Stimulated activated naive CD8-positive, alpha-beta T cell treated with anti-CD3 and anti-CD28 coated beads, Interleukin-15, amount 100 ng/mL, for 72 hours (primary cell): ENCODE data around the gene ATP11B.

Experiments
- ATAC-seq: fragments of 150-1000 bp; cut with Tn5 transposase; 2 replicates; pipeline ENCODE4 v1.10.0; 2021; ENCODE audit warnings: mild to moderate bottlenecking, moderate library complexity
- DNase-seq, 2 donors: peaks; one replicate each; pipeline ENCODE4 v3.0.0; 2021 to 2022
- H3K27ac Mint-ChIP-seq, 2 donors: one replicate each; pipeline ENCODE4 v1.8.0; 2022; ENCODE audit warnings: mild to moderate bottlenecking in 2 of 2, mixed read lengths in 2 of 2, moderate library complexity in 2 of 2
- H3K27me3 Mint-ChIP-seq: one replicate; pipeline ENCODE4 v1.8.0; 2022; ENCODE audit warnings: mixed read lengths
- H3K4me1 Mint-ChIP-seq: one replicate; pipeline ENCODE4 v1.8.0; 2022; ENCODE audit warnings: mild to moderate bottlenecking, mixed read lengths
- H3K4me3 Mint-ChIP-seq, 2 donors: one replicate each; pipeline ENCODE4 v1.8.0; 2022; ENCODE audit warnings: mild to moderate bottlenecking in 2 of 2, mixed read lengths in 2 of 2, moderate library complexity in 1 of 2
- H3K9me3 Mint-ChIP-seq, 2 donors: one replicate each; pipeline ENCODE4 v1.8.0; 2022; ENCODE audit warnings: mixed read lengths in 2 of 2

Gene ATP11B

GRCh38 chr3:182792901-182793662, at the start of gene ATP11B:
Gene ATP11B (plus strand): TSS chr3:182793504. CDS start chr3:182793760, 256 bp downstream.
- Mint-ChIP-seq H3K4me3 (peak within 1 kb of the TSS; percentile 95 to 96), H3K27ac (peak within 1 kb of the TSS; percentile 98), H3K27me3 (no peaks in the 10 kb centered on the region), H3K4me1 (peaks cover 23% of the 10 kb centered on the region), H3K9me3 (no peaks in the 10 kb centered on the region)
- ATAC-seq (peak; percentile 77), DNase-seq (peak; percentile 77 to 80)

DNA sequence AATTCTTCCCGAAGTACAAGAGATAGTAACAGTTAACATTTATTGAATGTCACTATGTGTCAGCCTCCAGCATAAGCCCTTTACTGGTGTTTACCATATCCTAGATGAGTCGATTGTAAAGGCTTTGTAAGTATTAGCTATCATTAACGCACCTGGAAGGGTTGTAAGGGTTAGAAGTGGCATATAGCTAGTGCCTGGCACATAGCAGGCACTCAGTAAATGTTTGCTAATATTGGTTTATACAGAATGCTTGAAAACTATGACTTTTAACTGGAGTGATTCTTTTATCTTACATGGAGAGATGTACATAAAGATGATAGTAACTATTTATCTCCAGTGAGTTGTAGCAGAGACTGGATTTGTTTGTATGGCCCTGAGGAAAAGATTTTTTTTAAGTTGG, 46.3 kb upstream of the ATP11B start:
- Mint-ChIP-seq H3K9me3 (no peaks in the 10 kb centered on the region), H3K27ac (peak overlapping the region in 1 of 2 donors; percentile 52), H3K4me3 (no peak overlapping the region), H3K27me3 (no peaks in the 10 kb centered on the region), H3K4me1 (no peaks in the 10 kb centered on the region)
- no peak for DNase-seq
- ATAC-seq: no peak

GRCh38 chr3:182755308-182755707, 38.0 kb upstream of the ATP11B start:
- peaks cover 7% of the 10 kb centered on the region for H3K27me3 Mint-ChIP-seq
- DNase-seq (no peak), ATAC-seq (no peak)

GRCh38 chr3:182755712-182756111, 37.6 kb upstream of the ATP11B start:
- peaks cover 7% of the 10 kb centered on the region for H3K27me3 Mint-ChIP-seq
- no peaks in the 10 kb centered on the region for H3K4me1 Mint-ChIP-seq
- H3K27ac Mint-ChIP-seq: no peak overlapping the region
- H3K9me3 Mint-ChIP-seq: no peaks in the 10 kb centered on the region
- ATAC-seq (no peak), DNase-seq (no peak)
- H3K4me3 Mint-ChIP-seq: no peak overlapping the region

More at GRCh38 chr3:182755308-182755707, 38.0 kb upstream of the ATP11B start:
- Mint-ChIP-seq H3K27ac (no peak overlapping the region), H3K4me1 (no peaks in the 10 kb centered on the region), H3K9me3 (no peaks in the 10 kb centered on the region), H3K4me3 (no peak overlapping the region)

- no peak overlapping the region for H3K27ac Mint-ChIP-seq
- ATAC-seq (no peak), DNase-seq (no peak)
- H3K27me3 Mint-ChIP-seq: peaks cover 11% of the 10 kb centered on the region
- H3K4me3 Mint-ChIP-seq: no peak overlapping the region
- H3K4me1 Mint-ChIP-seq: no peaks in the 10 kb centered on the region
- H3K9me3 Mint-ChIP-seq: no peaks in the 10 kb centered on the region
Observed at GRCh38 chr3:182760576-182761164, 32.6 kb upstream of the ATP11B start.

DNA sequence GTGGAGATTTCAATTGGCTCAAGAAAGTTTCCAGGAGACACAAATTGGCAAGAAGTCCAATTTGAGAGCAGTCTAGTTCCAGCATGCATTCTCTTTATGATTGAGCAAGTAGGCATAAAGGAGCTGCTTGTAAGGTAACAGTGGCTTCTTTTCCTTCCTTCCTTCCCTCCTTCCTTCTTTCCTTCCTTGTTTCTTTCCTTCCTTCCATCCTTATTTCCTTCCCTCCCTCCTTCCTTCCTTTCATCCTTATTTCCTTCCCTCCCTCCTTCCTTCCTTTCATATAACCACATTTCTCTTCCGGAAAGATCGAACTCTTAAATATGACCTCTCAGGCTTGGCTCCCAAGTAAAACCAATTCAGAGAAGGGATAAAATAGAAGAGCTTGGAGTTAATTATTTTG, 29.4 kb upstream of the ATP11B start:
- no peaks in the 10 kb centered on the region for H3K4me1 Mint-ChIP-seq
- ATAC-seq (no peak), DNase-seq (no peak)
- peaks cover 9% of the 10 kb centered on the region for H3K27me3 Mint-ChIP-seq
- H3K9me3 Mint-ChIP-seq: no peaks in the 10 kb centered on the region
- H3K27ac Mint-ChIP-seq: no peak overlapping the region
- no peak overlapping the region for H3K4me3 Mint-ChIP-seq

- Mint-ChIP-seq H3K4me1 (no peaks in the 10 kb centered on the region), H3K9me3 (no peaks in the 10 kb centered on the region), H3K4me3 (no peak overlapping the region), H3K27ac (no peak overlapping the region), H3K27me3 (peaks cover 9% of the 10 kb centered on the region)
- no peak for ATAC-seq
- DNase-seq: no peak
Observed at GRCh38 chr3:182765287-182765686, 28.0 kb upstream of the ATP11B start.

GRCh38 chr3:182766099-182766498, 27.2 kb upstream of the ATP11B start:
- Mint-ChIP-seq H3K27me3 (peaks cover 9% of the 10 kb centered on the region), H3K27ac (no peak overlapping the region), H3K4me3 (no peak overlapping the region), H3K4me1 (no peaks in the 10 kb centered on the region), H3K9me3 (no peaks in the 10 kb centered on the region)
- ATAC-seq (no peak), DNase-seq (no peak)

DNA sequence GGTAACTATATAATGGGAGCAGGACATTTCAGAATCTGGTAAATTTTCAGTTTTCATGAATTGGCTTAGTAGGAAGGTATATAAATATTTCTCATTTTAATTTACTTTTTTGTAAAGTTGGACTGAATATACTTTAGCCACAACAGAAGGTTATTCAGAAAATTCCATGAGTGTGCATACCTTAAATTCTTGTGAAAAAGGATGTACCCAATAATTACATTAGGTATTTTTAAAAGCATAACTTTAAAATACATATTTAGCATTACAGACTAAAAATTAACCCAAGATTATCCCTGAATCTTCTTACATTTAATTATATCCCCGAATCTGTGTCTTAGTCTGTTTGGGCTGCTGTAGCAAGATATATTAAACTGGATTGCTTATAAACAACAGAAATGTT, 24.9 kb upstream of the ATP11B start:
- ATAC-seq (no peak), DNase-seq (no peak)
- no peak overlapping the region for H3K27ac Mint-ChIP-seq
- no peak overlapping the region for H3K4me3 Mint-ChIP-seq
- H3K27me3 Mint-ChIP-seq: peaks cover 9% of the 10 kb centered on the region
- H3K9me3 Mint-ChIP-seq: no peaks in the 10 kb centered on the region
- no peaks in the 10 kb centered on the region for H3K4me1 Mint-ChIP-seq

DNA sequence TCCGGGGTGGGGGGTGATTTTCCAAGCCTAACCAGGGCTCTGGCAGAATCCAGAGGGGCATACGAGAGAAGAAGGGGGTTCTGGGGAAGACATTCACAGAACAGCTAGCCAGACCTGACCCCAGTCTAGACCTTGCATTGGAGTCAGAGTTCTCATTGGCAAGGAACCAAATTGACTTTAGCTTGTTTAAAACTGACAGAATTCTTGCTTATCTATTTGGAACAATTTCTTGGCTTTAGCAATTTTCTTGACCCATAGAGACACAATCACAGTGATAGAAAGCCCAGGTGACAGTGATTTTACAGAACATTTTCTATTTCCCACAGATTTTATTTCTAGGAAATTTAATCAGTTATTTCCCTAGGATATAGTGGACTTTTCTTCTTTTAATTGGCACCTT, 23.6 kb upstream of the ATP11B start:
- Mint-ChIP-seq H3K9me3 (peaks cover 0 to 2% of the 10 kb centered on the region in 2 donors), H3K4me3 (no peak overlapping the region), H3K27me3 (peaks cover 9% of the 10 kb centered on the region), H3K27ac (no peak overlapping the region), H3K4me1 (no peaks in the 10 kb centered on the region)
- no peak for ATAC-seq
- DNase-seq: no peak

GRCh38 chr3:182782149-182782548, 11.2 kb upstream of the ATP11B start:
- H3K27me3 Mint-ChIP-seq: peaks cover 15% of the 10 kb centered on the region
- no peak for DNase-seq
- H3K4me3 Mint-ChIP-seq: peak overlapping the region in 1 of 2 donors; percentile 47
- peaks cover 11% of the 10 kb centered on the region for H3K4me1 Mint-ChIP-seq
- H3K27ac Mint-ChIP-seq: peak overlapping the region; percentile 27 to 86
- ATAC-seq: no peak
- H3K9me3 Mint-ChIP-seq: peaks cover 0 to 11% of the 10 kb centered on the region in 2 donors

GRCh38 chr3:182783106-182783505, 10.2 kb upstream of the ATP11B start:
- Mint-ChIP-seq H3K4me1 (peaks cover 11% of the 10 kb centered on the region), H3K4me3 (no peak overlapping the region), H3K9me3 (peaks cover 0 to 1% of the 10 kb centered on the region in 2 donors), H3K27ac (no peak overlapping the region), H3K27me3 (peaks cover 15% of the 10 kb centered on the region)
- DNase-seq: no peak
- ATAC-seq: no peak

DNA sequence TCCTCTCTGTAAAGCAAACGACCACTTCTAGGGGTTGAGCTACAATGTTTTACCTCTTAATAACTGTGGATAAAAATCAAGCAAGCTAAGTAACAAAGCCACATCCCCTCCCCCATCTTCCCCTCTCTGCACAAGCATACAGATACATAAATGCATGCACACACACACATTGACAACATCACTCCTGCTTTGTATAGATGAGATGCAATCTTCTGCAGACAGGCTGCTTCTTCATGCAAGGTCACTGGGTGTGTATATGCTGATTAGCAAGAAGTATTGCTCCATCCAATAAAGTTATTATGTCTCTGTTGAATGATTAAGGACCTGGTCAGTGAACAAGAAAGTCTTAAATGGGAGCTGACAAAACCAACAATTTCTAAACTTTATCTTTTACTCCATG, 8.8 kb upstream of the ATP11B start:
- ATAC-seq (no peak), DNase-seq (no peak)
- no peaks in the 10 kb centered on the region for H3K9me3 Mint-ChIP-seq
- peaks cover 11% of the 10 kb centered on the region for H3K4me1 Mint-ChIP-seq
- no peak overlapping the region for H3K27ac Mint-ChIP-seq
- H3K4me3 Mint-ChIP-seq: no peak overlapping the region
- H3K27me3 Mint-ChIP-seq: peaks cover 15% of the 10 kb centered on the region

DNA sequence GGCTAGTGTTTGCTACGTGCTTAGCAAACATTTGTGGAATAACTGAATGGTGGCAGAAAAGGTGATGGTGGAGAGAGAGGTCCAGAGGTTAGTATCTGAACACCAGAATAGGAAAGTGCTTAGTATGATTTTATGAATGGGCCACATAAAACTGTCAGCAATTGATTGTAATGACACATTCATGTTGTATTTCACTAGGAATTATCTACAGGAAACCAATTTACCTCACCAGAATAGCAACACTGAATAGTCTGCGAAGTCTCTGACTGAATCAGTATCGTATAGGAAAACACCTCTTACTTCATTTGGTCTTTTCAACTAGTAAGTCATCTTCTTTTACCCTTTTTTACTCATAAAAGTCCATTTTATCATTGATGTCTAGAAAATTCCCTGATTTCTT, 8.2 kb upstream of the ATP11B start:
- Mint-ChIP-seq H3K9me3 (no peaks in the 10 kb centered on the region), H3K27me3 (peaks cover 15% of the 10 kb centered on the region), H3K27ac (no peak overlapping the region), H3K4me3 (no peak overlapping the region), H3K4me1 (peaks cover 11% of the 10 kb centered on the region)
- ATAC-seq (peak; percentile 52), DNase-seq (no peak)

GRCh38 chr3:182785756-182786155, 7.5 kb upstream of the ATP11B start:
- DNase-seq: no peak
- no peak overlapping the region for H3K4me3 Mint-ChIP-seq
- no peak overlapping the region for H3K27ac Mint-ChIP-seq
- ATAC-seq: no peak
- no peaks in the 10 kb centered on the region for H3K9me3 Mint-ChIP-seq
- peaks cover 15% of the 10 kb centered on the region for H3K27me3 Mint-ChIP-seq
- peaks cover 11% of the 10 kb centered on the region for H3K4me1 Mint-ChIP-seq

DNA sequence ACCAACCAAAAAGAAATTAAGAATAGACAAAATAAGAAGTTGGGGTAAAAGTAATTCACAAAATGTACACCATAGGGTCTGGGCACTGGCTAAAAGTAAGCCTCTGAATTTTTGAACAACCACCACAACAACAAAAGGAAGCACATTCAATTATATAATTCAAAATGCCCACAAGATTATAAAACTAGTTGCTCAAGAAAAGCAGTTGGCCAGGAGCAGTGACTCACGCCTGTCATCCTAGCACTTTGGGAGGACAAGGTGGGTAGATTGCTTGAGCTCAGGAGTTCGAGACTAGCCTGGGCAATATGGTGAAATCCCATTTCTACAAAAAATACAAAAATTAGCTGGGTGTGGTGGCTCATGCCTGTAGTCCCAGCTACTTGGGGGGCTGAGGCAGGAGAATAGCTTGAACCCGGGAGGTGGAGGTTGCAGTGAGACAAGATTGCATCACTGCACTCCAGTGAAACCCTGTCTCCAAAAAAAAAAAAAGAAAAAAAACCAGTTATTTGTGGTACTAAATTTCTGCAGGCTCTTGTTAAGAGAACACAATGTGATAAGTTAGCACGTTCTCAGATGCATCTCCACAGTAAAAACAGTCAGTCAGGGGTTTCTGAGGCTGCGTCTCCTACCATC, 6.6 kb upstream of the ATP11B start:
- Mint-ChIP-seq H3K9me3 (no peaks in the 10 kb centered on the region), H3K4me1 (peaks cover 11% of the 10 kb centered on the region), H3K27ac (no peak overlapping the region), H3K4me3 (no peak overlapping the region), H3K27me3 (peaks cover 15% of the 10 kb centered on the region)
- no peak for DNase-seq
- no peak for ATAC-seq
